ENCODE data around the gene CASKIN1. TPM values are rescaled to one million over a fixed set of nuclear protein-coding genes. Genes with fewer than 3 reads are reported as not detected.

CASKIN1 gene
- total RNA-seq, 1 experiment from 2014 or later, result 7.9 TPM

- Histone ChIP-seq H4K91ac (ENCODE audit: insufficient read length, low read depth, low read length) (no peak overlapping the region), H3K79me1 (ENCODE audit: insufficient read depth, low read depth, low read length, poor library complexity, severe bottlenecking) (no peaks in the 10 kb centered on the region), H2AK5ac (ENCODE audit: insufficient read length, low read length) (no peak overlapping the region), H3K18ac (ENCODE audit: insufficient read length, low read depth, low read length) (no peak overlapping the region), H3K14ac (ENCODE audit: insufficient read depth, low read length) (no peak overlapping the region), H2BK20ac (ENCODE audit: low read depth, low read length, poor library complexity, severe bottlenecking) (no peak overlapping the region), H3K23me2 (ENCODE audit: insufficient read length, low read depth, low read length, poor library complexity, severe bottlenecking) (no peaks in the 10 kb centered on the region), H2BK120ac (ENCODE audit: low read depth, low read length, poor library complexity, severe bottlenecking) (no peak overlapping the region), H3K9me3 (ENCODE audit: control insufficient read depth, low read depth, low read length) (no peaks in the 10 kb centered on the region), H3K4me2 (ENCODE audit: insufficient read depth, insufficient read length, low read length) (no peak overlapping the region), H3K9ac (ENCODE audit: extremely low read depth, insufficient read length, low read length) (no peak overlapping the region), H3K4ac (ENCODE audit: low read depth, low read length) (no peak overlapping the region), H4K5ac (ENCODE audit: insufficient read length, low read depth, low read length) (no peak overlapping the region), H2BK12ac (ENCODE audit: insufficient read length, low read depth, low read length) (no peak overlapping the region), H2BK5ac (ENCODE audit: insufficient read length, low read length) (no peak overlapping the region), H3K27me3 (ENCODE audit: insufficient read depth, low read length) (no peaks in the 10 kb centered on the region), H3K79me2 (ENCODE audit: insufficient read depth, low read length) (no peaks in the 10 kb centered on the region), H3K56ac (ENCODE audit: insufficient read length, low read depth, low read length) (no peak overlapping the region), H3K23ac (ENCODE audit: insufficient read length, low read depth, low read length) (no peak overlapping the region), H3T11ph (ENCODE audit: low read length) (no peak overlapping the region), H2AFZ (ENCODE audit: low read length) (no peak overlapping the region), H2BK15ac (ENCODE audit: low read depth, low read length) (no peak overlapping the region), H4K8ac (replicated peaks; ENCODE audit: insufficient read length, low read depth, low read length) (no peak overlapping the region), H3K4me1 (ENCODE audit: insufficient read depth, low read length) (no peaks in the 10 kb centered on the region), H4K20me1 (ENCODE audit: control insufficient read depth, insufficient read depth, insufficient read length) (peaks cover 3% of the 10 kb centered on the region), H3K27ac (ENCODE audit: insufficient read length, low read depth, low read length) (no peak overlapping the region)
- Mint-ChIP-seq H3K27ac (no peak overlapping the region), H3K9me3 (no peaks in the 10 kb centered on the region), H3K36me3 (ENCODE audit: insufficient read depth in 1 of 3, low read depth in 3 of 3) (peaks cover 0 to 7% (median 3%) of the 10 kb centered on the region in 3 experiments; a peak in 3 of 7 replicates), H3K27me3 (ENCODE audit: low read depth) (no peaks in the 10 kb centered on the region; the same call in 1 of the 2 replicates), H3K4me3 (no peak overlapping the region), H3K4me1 (peaks cover 0 to 4% of the 10 kb centered on the region in 2 experiments; a peak in 2 of 4 replicates)
- no peak for DNase-seq
- no CpG with 5 or more reads among the region's 17 CpGs for WGBS (ENCODE audit: extremely low coverage, insufficient read length, low lambda C conversion rate)
- no peak for TF ChIP-seq CTCF (conservative IDR thresholded peaks at IDR 0.05)
Measured at GRCh38 chr16:2187212-2187611, 9.2 kb downstream of the CASKIN1 start.

Measured in H9 (cell line).